Measurements from ENCODE around the gene LRP3.

DNA sequence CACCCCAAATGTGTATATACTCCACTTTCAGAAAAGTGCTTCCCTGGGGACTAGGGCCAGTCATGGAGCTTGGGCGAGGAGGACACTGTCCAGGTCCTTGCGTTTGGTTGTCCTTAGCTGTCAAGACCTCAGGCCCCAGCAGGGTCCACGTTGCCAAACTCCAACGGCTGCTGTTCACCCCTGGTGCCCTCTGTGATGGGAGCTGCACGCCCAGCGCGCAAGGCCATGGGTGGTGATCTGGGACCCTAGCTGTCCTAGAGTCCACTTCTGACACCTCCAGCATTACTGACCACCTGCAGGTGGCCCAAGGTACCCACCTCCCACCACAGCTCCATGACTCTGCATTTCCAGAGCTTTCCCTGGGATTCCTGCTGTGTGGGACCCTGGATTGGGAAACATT, 4.0 kb downstream of the LRP3 start:
- TF ChIP-seq CTCF (IDR thresholded peaks at IDR 0.05 in 4 of 5, conservative IDR thresholded peaks at IDR 0.05 in 1 of 5) = no peak
- TF ChIP-seq POLR2A (IDR thresholded peaks at IDR 0.05) = no peak
